Fibroblast of villous mesenchyme (primary cell): ENCODE measurements around the gene EYS. TPM values are rescaled to one million over a fixed set of nuclear protein-coding genes. Genes with fewer than 3 reads are reported as not detected.
"Not testable (repeated sequence)": the region's sequence is repeated elsewhere in the genome, so short reads cannot be mapped to it uniquely, and the experiment has no call there.

Experiments used
- DNase-seq: peaks from one replicate; pipeline ENCODE4 v3.0.0-alpha.2; 2010; ENCODE audit warnings: low read depth
- H3K4me3 ChIP-seq: 2 replicates; pipeline ENCODE4 v1.5.1; 2011; ENCODE audit warnings: low read depth, mild to moderate bottlenecking, low read length
- CTCF ChIP-seq: IDR thresholded peaks from 2 replicates; pipeline ENCODE4 v1.5.1; 2012; ENCODE audit warnings: low read depth, mild to moderate bottlenecking, low read length; ENCODE audit not compliant: insufficient read depth
- total RNA-seq: library from RNA; depleted of rRNA; stranded (reverse); fragments of >200 nt; gene quantifications from 2 replicates; pipeline ENCODE4 v1.2.3, GENCODE V29; 2012

The EYS gene
- total RNA-seq, 1 donor, result under 0.01 TPM

- no peak for DNase-seq
- no peak overlapping the region for H3K4me3 ChIP-seq
- no peak for TF ChIP-seq CTCF
Observed at GRCh38 chr6:65637289-65638046, 69.6 kb downstream of the EYS start.

GRCh38 chr6:65633501-65633900 is 73.5 kb downstream of the EYS start:
- no peak for TF ChIP-seq CTCF
- no peak overlapping the region for H3K4me3 ChIP-seq
- DNase-seq, result no peak

- no peak for TF ChIP-seq CTCF
- DNase-seq, result no peak
- no peak overlapping the region for H3K4me3 ChIP-seq
Observed at GRCh38 chr6:65631711-65632110, 75.3 kb downstream of the EYS start.

GRCh38 chr6:65627434-65627999 is 79.5 kb downstream of the EYS start:
- H3K4me3 ChIP-seq, DNase-seq: not testable (repeated sequence)

GRCh38 chr6:65627015-65627414 is 80.0 kb downstream of the EYS start:
- no peak overlapping the region for H3K4me3 ChIP-seq
- DNase-seq, result no peak
- TF ChIP-seq CTCF, result no peak

- TF ChIP-seq CTCF, result no peak
- H3K4me3 ChIP-seq, result no peak overlapping the region
- no peak for DNase-seq
Observed at GRCh38 chr6:65623566-65623965, 83.5 kb downstream of the EYS start.

GRCh38 chr6:65610746-65611145 is 96.3 kb downstream of the EYS start:
- no peak for TF ChIP-seq CTCF
- no peak overlapping the region for H3K4me3 ChIP-seq
- no peak for DNase-seq
